Activated B cell treated with CpG ODN at 0.5 μM for 24 hours (primary cell): ENCODE measurements around the gene ZMYND15. TPM values are rescaled to one million over a fixed set of nuclear protein-coding genes. Genes with fewer than 3 reads are reported as not detected.
A peak's percentile ranks its signal among the peaks of the same experiment; 100 is the strongest.

ENCODE experiments used
- ATAC-seq: fragments of 200-7000 bp; cut with Tn5 transposase; one replicate; pipeline ENCODE4 v1.10.0; 2021; ENCODE audit warnings: low read depth, mild to moderate bottlenecking, moderate library complexity
- CTCF ChIA-PET: fragments of 350-600 bp; sonication (Branson Sonifier 250); formaldehyde crosslinking; loops from one replicate; lab custom pipeline; 2021; ENCODE audit warnings: antibody characterized with exemption; lab: Charles Lee
- POLR2A ChIA-PET: fragments of 350-600 bp; sonication (Branson Sonifier 250); formaldehyde crosslinking; loops from one replicate; lab custom pipeline; 2021; ENCODE audit warnings: antibody characterized with exemption; lab: Charles Lee
- DNase-seq: peaks from one replicate; pipeline ENCODE4 v3.0.0; 2022
- H3K27ac Mint-ChIP-seq: one replicate; pipeline ENCODE4 v1.8.0; 2020; ENCODE audit warnings: mixed read lengths
- H3K27me3 Mint-ChIP-seq: one replicate; pipeline ENCODE4 v1.8.0; 2021; ENCODE audit warnings: mixed read lengths
- H3K36me3 Mint-ChIP-seq: one replicate; pipeline ENCODE4 v1.8.0; 2021; ENCODE audit warnings: low read depth, mixed read lengths
- H3K4me1 Mint-ChIP-seq: one replicate; pipeline ENCODE4 v1.8.0; 2021; ENCODE audit warnings: mixed read lengths
- H3K4me3 Mint-ChIP-seq: one replicate; pipeline ENCODE4 v1.8.0; 2020; ENCODE audit warnings: mild to moderate bottlenecking, mixed read lengths
- H3K9me3 Mint-ChIP-seq: one replicate; pipeline ENCODE4 v1.8.0; 2020; ENCODE audit warnings: mixed read lengths
- CTCF ChIP-seq: fragments of 200-600 bp; IDR thresholded peaks from one replicate; pipeline ENCODE4 v1.8.0; 2022; ENCODE audit warnings: antibody characterized with exemption, mild to moderate bottlenecking
- intact Hi-C: fragments of 100-400 bp; cut with micrococcal nuclease; formaldehyde crosslinking; loops from one replicate; pipeline ENCODE4 v1.15.1; 2024
- total RNA-seq: library from RNA; stranded (reverse); gene quantifications from 2 replicates; pipeline ENCODE4 v1.2.3, GENCODE V29; 2022

Gene ZMYND15
- total RNA-seq, 1 donor from 2014 or later: 0.31 TPM

- ATAC-seq: no peak
- peaks cover 22% of the 10 kb centered on the region for H3K4me1 Mint-ChIP-seq
- intact Hi-C loops: no loop called here
- TF ChIP-seq CTCF: no peak
- ChIA-PET POLR2A (interaction anchor here (1.2 kb wide), 1 partner anchor 145 kb away, joined by 5 read pairs; the partner anchor contains the start of genes RNF167 and SLC25A11), CTCF (no interaction called here)
- peak overlapping the region; percentile 97 for H3K27ac Mint-ChIP-seq
- no peaks in the 10 kb centered on the region for H3K9me3 Mint-ChIP-seq
- no peaks in the 10 kb centered on the region for H3K27me3 Mint-ChIP-seq
- H3K36me3 Mint-ChIP-seq: peaks cover 24% of the 10 kb centered on the region
- no peak for DNase-seq
- H3K4me3 Mint-ChIP-seq: no peak overlapping the region
Observed at GRCh38 chr17:4795168-4795567, 55.5 kb downstream of the ZMYND15 start.

Other genes with a start within 250 kb of the ZMYND15 start
- 0.38 TPM in 1 of 2 replicates, not detected in the other for gene SPNS2, start 241.0 kb upstream of the ZMYND15 start, total RNA-seq
- 90.3 and 108 TPM in 2 replicates for gene MYBBP1A, start 184.4 kb upstream of the ZMYND15 start, total RNA-seq
- not detected in 2 replicates for gene GGT6, start 179.3 kb upstream of the ZMYND15 start, total RNA-seq
- gene SMTNL2, start 155.3 kb upstream of the ZMYND15 start, total RNA-seq: not detected in 2 replicates
- not detected in 2 replicates for gene ALOX15, start 98.2 kb upstream of the ZMYND15 start, total RNA-seq
- gene PELP1, start 35.7 kb upstream of the ZMYND15 start, total RNA-seq: 71.7 and 79.4 TPM in 2 replicates
- gene ARRB2, start 29.2 kb upstream of the ZMYND15 start, total RNA-seq: 45.1 and 52.0 TPM in 2 replicates
- gene MED11, start 8.4 kb upstream of the ZMYND15 start, total RNA-seq: 22.9 and 23.6 TPM in 2 replicates
- 3.0 and 3.5 TPM in 2 replicates for gene CXCL16, start 95 bp downstream of the ZMYND15 start, total RNA-seq
- not detected in 2 replicates for gene TM4SF5, start 32.1 kb downstream of the ZMYND15 start, total RNA-seq
- gene VMO1, start 46.5 kb downstream of the ZMYND15 start, total RNA-seq: not detected in 2 replicates
- gene GLTPD2, start 49.1 kb downstream of the ZMYND15 start, total RNA-seq: not detected in 2 replicates
- 110 and 123 TPM in 2 replicates for gene PSMB6, start 56.3 kb downstream of the ZMYND15 start, total RNA-seq
- 49.9 and 54.3 TPM in 2 replicates for gene PLD2, start 67.3 kb downstream of the ZMYND15 start, total RNA-seq
- 61.3 and 65.3 TPM in 2 replicates for gene MINK1, start 93.5 kb downstream of the ZMYND15 start, total RNA-seq
- gene C17orf107, start 159.7 kb downstream of the ZMYND15 start, total RNA-seq: 1.6 and 1.8 TPM in 2 replicates
- gene CHRNE, start 163.3 kb downstream of the ZMYND15 start, total RNA-seq: 0.38 and 0.66 TPM in 2 replicates
- not detected in 2 replicates for gene GP1BA, start 192.4 kb downstream of the ZMYND15 start, total RNA-seq
- gene SLC25A11, start 200.2 kb downstream of the ZMYND15 start, total RNA-seq: 35.3 and 35.8 TPM in 2 replicates
- gene RNF167, start 200.4 kb downstream of the ZMYND15 start, total RNA-seq: 93.3 and 108 TPM in 2 replicates
- 1,071 and 1,072 TPM in 2 replicates for gene PFN1, start 208.7 kb downstream of the ZMYND15 start, total RNA-seq
- 26.3 and 29.5 TPM in 2 replicates for gene ENO3, start 211.3 kb downstream of the ZMYND15 start, total RNA-seq
- 63.8 and 64.2 TPM in 2 replicates for gene SPAG7, start 228.0 kb downstream of the ZMYND15 start, total RNA-seq
- gene CAMTA2, start 247.8 kb downstream of the ZMYND15 start, total RNA-seq: 45.9 and 57.9 TPM in 2 replicates